ENCODE data around the gene TMEM80.

GRCh38 chr11:705646-706438 is 10.2 kb downstream of the TMEM80 start, which contains the start of gene EPS8L2:
- TF ChIP-seq CTCF (IDR thresholded peaks at IDR 0.05) (no peak), POLR2A (IDR thresholded peaks at IDR 0.05) (no peak)

All from adrenal gland (tissue), 5 donors.